H1 (cell line): ENCODE data around the gene CDKN2AIP. TPM values are rescaled to one million over a fixed set of nuclear protein-coding genes. Genes with fewer than 3 reads are reported as not detected.

Experiments used
- CTCF ChIA-PET: fragments of 300-600 bp; sonication (Branson Sonifier 250); formaldehyde crosslinking; loops from one replicate; lab custom pipeline; 2021; ENCODE audit not compliant: partially characterized antibody; lab: Charles Lee
- POLR2A ChIA-PET: fragments of 300-600 bp; sonication (Branson Sonifier 250); formaldehyde crosslinking; loops from one replicate; lab custom pipeline; 2021; ENCODE audit warnings: inconsistent platforms; ENCODE audit not compliant: partially characterized antibody; lab: Charles Lee
- DNase-seq, 2 experiments: peaks; one replicate each; pipeline versions ENCODE4 v3.0.0 to v3.0.0-alpha.2; 2010 to 2022; ENCODE audit warnings: low spot score in 2 of 2, low read depth in 1 of 2, mixed read lengths in 1 of 2
- FAIRE-seq: peaks from 2 replicates; lab custom pipeline; 2011; peaks lifted over from hg19 to GRCh38; lab: Jason Lieb, UNC
- H2AFZ ChIP-seq: 2 replicates; pipeline ENCODE4 v1.8.1; 2012; ENCODE audit warnings: low read length, inconsistent platforms
- H2AK5ac ChIP-seq: 2 replicates; pipeline ENCODE4 v1.6.1; 2013; ENCODE audit warnings: low read depth, low read length
- H2BK120ac ChIP-seq: replicated peaks from 2 replicates; pipeline ENCODE3; 2013; ENCODE audit warnings: low read depth, low read length, inconsistent platforms
- H2BK12ac ChIP-seq: 2 replicates; pipeline ENCODE4 v1.6.1; 2013; ENCODE audit warnings: low read depth, low read length
- H2BK15ac ChIP-seq: 2 replicates; pipeline ENCODE4 v1.6.1; 2013; ENCODE audit warnings: low read length
- H2BK20ac ChIP-seq: 2 replicates; pipeline ENCODE4 v1.6.1; 2013; ENCODE audit warnings: low read length
- H2BK5ac ChIP-seq: 2 replicates; pipeline ENCODE4 v1.6.1; 2013; ENCODE audit warnings: low read depth, low read length
- H3K14ac ChIP-seq: 2 replicates; pipeline ENCODE4 v1.6.1; 2013; ENCODE audit warnings: inconsistent platforms; ENCODE audit not compliant: insufficient read length
- H3K18ac ChIP-seq: 2 replicates; pipeline ENCODE4 v1.6.1; 2013; ENCODE audit warnings: low read length; ENCODE audit errors: extremely low read depth
- H3K23ac ChIP-seq: 2 replicates; pipeline ENCODE4 v1.6.1; 2013; ENCODE audit warnings: inconsistent platforms; ENCODE audit not compliant: insufficient read length
- H3K23me2 ChIP-seq: 2 replicates; pipeline ENCODE4 v1.6.1; 2013; ENCODE audit warnings: low read depth, low read length
- H3K27ac ChIP-seq: 2 replicates; pipeline ENCODE4 v1.6.1; 2011; ENCODE audit warnings: low read depth, low read length, inconsistent platforms
- H3K27me3 ChIP-seq, 4 experiments: replicated peaks in 1 of 4; 1 replicate in 1 of 4; 2 replicates in 3 of 4; pipeline versions ENCODE4 v1.6.1 to v1.8.1; 2011 to 2013; ENCODE audit warnings: low read length in 3 of 4, mild to moderate bottlenecking in 3 of 4, inconsistent platforms in 2 of 4, mixed read lengths in 2 of 4, moderate library complexity in 1 of 4; ENCODE audit not compliant: control insufficient read depth in 3 of 4, insufficient read depth in 3 of 4; ENCODE audit errors: extremely low read depth in 1 of 4
- H3K36me3 ChIP-seq, 4 experiments: 2 replicates each; pipeline versions ENCODE4 v1.6.1 to v1.8.1; 2011 to 2013; ENCODE audit warnings: mild to moderate bottlenecking in 4 of 4, low read length in 3 of 4, moderate library complexity in 2 of 4, control low read depth in 1 of 4, inconsistent platforms in 1 of 4; ENCODE audit not compliant: insufficient read depth in 4 of 4, control insufficient read depth in 2 of 4
- H3K4ac ChIP-seq: replicated peaks from 2 replicates; pipeline ENCODE3; 2013; ENCODE audit warnings: low read length, low read depth, mixed read lengths, inconsistent platforms; ENCODE audit not compliant: insufficient read length
- H3K4me1 ChIP-seq, 4 experiments: replicated peaks in 1 of 4; 1 replicate in 1 of 4; 2 replicates in 3 of 4; pipeline versions ENCODE4 v1.6.1 to v1.8.1; 2011 to 2013; ENCODE audit warnings: low read length in 3 of 4, inconsistent platforms in 2 of 4, mixed read lengths in 1 of 4; ENCODE audit not compliant: insufficient read depth in 4 of 4, control insufficient read depth in 3 of 4
- H3K4me2 ChIP-seq, 2 experiments: 2 replicates each; pipeline versions ENCODE4 v1.6.1 to v1.8.1; 2011 to 2013; ENCODE audit warnings: low read depth in 2 of 2, low read length in 2 of 2, control low read depth in 1 of 2, inconsistent platforms in 1 of 2, mild to moderate bottlenecking in 1 of 2; ENCODE audit not compliant: insufficient read depth in 1 of 2
- H3K4me3 ChIP-seq, 4 experiments: fragments of 200-600, 300-600 bp in 1 of 4; sonication (generic), shearing (Covaris generic), sonication (Bioruptor Twin) in 1 of 4; 2 replicates each; pipeline versions ENCODE4 v1.5.1 to v1.8.1; 2011 to 2016; ENCODE audit warnings: low read length in 4 of 4, low read depth in 3 of 4, control low read depth in 2 of 4, inconsistent platforms in 2 of 4, mild to moderate bottlenecking in 2 of 4, mixed read lengths in 1 of 4, moderate library complexity in 1 of 4; ENCODE audit not compliant: insufficient read depth in 2 of 4; ENCODE audit errors: extremely low read depth in 1 of 4
- H3K56ac ChIP-seq: replicated peaks from 2 replicates; pipeline ENCODE3; 2013; ENCODE audit warnings: low read depth, mild to moderate bottlenecking, mixed read lengths, low read length, inconsistent platforms; ENCODE audit not compliant: insufficient read length
- H3K79me1 ChIP-seq: 2 replicates; pipeline ENCODE4 v1.6.1; 2013; ENCODE audit warnings: low read depth, low read length, control low read depth
- H3K79me2 ChIP-seq, 2 experiments: 2 replicates each; pipeline versions ENCODE4 v1.6.1 to v1.8.1; 2012 to 2013; ENCODE audit warnings: low read length in 2 of 2, mild to moderate bottlenecking in 2 of 2, inconsistent platforms in 1 of 2; ENCODE audit not compliant: insufficient read depth in 2 of 2, control insufficient read depth in 1 of 2
- H3K9ac ChIP-seq, 4 experiments: replicated peaks in 1 of 4; 1 replicate in 1 of 4; 2 replicates in 3 of 4; pipeline versions ENCODE4 v1.6.1 to v1.8.1; 2011 to 2013; ENCODE audit warnings: low read depth in 3 of 4, low read length in 3 of 4, control low read depth in 2 of 4, mild to moderate bottlenecking in 2 of 4, moderate library complexity in 2 of 4, inconsistent platforms in 1 of 4; ENCODE audit errors: extremely low read depth in 1 of 4
- H3K9me3 ChIP-seq, 2 experiments: 2 replicates each; pipeline versions ENCODE4 v1.6.1 to v1.8.1; 2012 to 2013; ENCODE audit warnings: mild to moderate bottlenecking in 2 of 2, moderate library complexity in 2 of 2, control low read depth in 1 of 2, inconsistent platforms in 1 of 2, low read depth in 1 of 2, low read length in 1 of 2, mixed read lengths in 1 of 2; ENCODE audit not compliant: insufficient read depth in 2 of 2
- H4K20me1 ChIP-seq, 2 experiments: replicated peaks in 1 of 2; 2 replicates each; pipeline versions ENCODE3 to v1.8.1; 2011 to 2013; ENCODE audit warnings: inconsistent platforms in 2 of 2, low read length in 2 of 2, mild to moderate bottlenecking in 1 of 2; ENCODE audit not compliant: insufficient read depth in 2 of 2, control insufficient read depth in 1 of 2
- H4K5ac ChIP-seq: 2 replicates; pipeline ENCODE4 v1.6.1; 2013; ENCODE audit warnings: low read length, low read depth, mixed read lengths, inconsistent platforms; ENCODE audit not compliant: insufficient read length
- H4K8ac ChIP-seq: 2 replicates; pipeline ENCODE4 v1.8.0; 2013; ENCODE audit warnings: mild to moderate bottlenecking, moderate library complexity, low read length, inconsistent platforms; ENCODE audit not compliant: insufficient read depth; ENCODE audit errors: extremely low read depth
- H4K91ac ChIP-seq: replicated peaks from 2 replicates; pipeline ENCODE3; 2013; ENCODE audit warnings: low read length, mixed read lengths, inconsistent platforms; ENCODE audit not compliant: insufficient read length
- BRCA1 ChIP-seq: IDR thresholded peaks from 2 replicates; pipeline ENCODE4 v1.6.1; 2012; ENCODE audit warnings: low read depth, low read length, improper control_type of control experiment
- CBX5 ChIP-seq: fragments of 300-800, 300-1000 bp; sonication (generic); IDR thresholded peaks from 2 replicates; pipeline ENCODE4 v1.7.1; 2016; ENCODE audit warnings: antibody characterized with exemption, low read length, low read depth
- EP300 ChIP-seq, 2 experiments: IDR thresholded peaks; 1 replicate in 1 of 2; 2 replicates in 1 of 2; pipeline ENCODE4 v1.6.1; 2011 to 2012; ENCODE audit warnings: low read depth in 2 of 2, low read length in 2 of 2, mild to moderate bottlenecking in 2 of 2, borderline replicate concordance in 1 of 2, inconsistent platforms in 1 of 2, moderate library complexity in 1 of 2
- JUND ChIP-seq: IDR thresholded peaks from 2 replicates; pipeline ENCODE4 v1.6.1; 2011; ENCODE audit warnings: mild to moderate bottlenecking, improper control_type of control experiment, low read length
- KDM1A ChIP-seq: fragments of 200-600, 300-600 bp; sonication (generic); IDR thresholded peaks from 2 replicates; pipeline ENCODE4 v1.7.1; 2016; ENCODE audit warnings: mild to moderate bottlenecking, low read length, borderline replicate concordance
- RAD21 ChIP-seq, 2 experiments: IDR thresholded peaks in 1 of 2; conservative IDR thresholded peaks in 1 of 2; 2 replicates each; pipeline ENCODE4 v1.6.1; 2011; ENCODE audit warnings: low read depth in 2 of 2, low read length in 2 of 2, improper control_type of control experiment in 1 of 2, inconsistent platforms in 1 of 2, mild to moderate bottlenecking in 1 of 2, moderate library complexity in 1 of 2
- WGBS, 2 experiments: shearing (Covaris generic) in 1 of 2; methylation state at CpG; one replicate each; pipeline versions ENCODE4 v1.1.6 to v1.1.7; 2013 to 2015; ENCODE audit warnings: low lambda C conversion rate in 2 of 2, mixed read lengths in 2 of 2, inconsistent platforms in 1 of 2, low coverage in 1 of 2, missing lambda C conversion rate in 1 of 2; ENCODE audit not compliant: insufficient replicate concordance in 2 of 2, insufficient coverage in 1 of 2, insufficient read length in 1 of 2; ENCODE audit errors: extremely low coverage in 1 of 2, missing lambda C conversion rate in 1 of 2; 5-methylcytosine and 5-hydroxymethylcytosine counted together
- polyA plus RNA-seq, 7 experiments: library from polyadenylated mRNA; depleted of rRNA in 3 of 7; stranded (reverse) in 5 of 7; unstranded in 2 of 7; fragments of >200 nt in 5 of 7; fragments of 200-250 nt in 2 of 7; gene quantifications; 1 replicate in 5 of 7; 2 replicates in 1 of 7; 4 replicates in 1 of 7; pipeline versions ENCODE4 v1.2.1 to v1.2.3, GENCODE V29; 2011 to 2013; ENCODE audit warnings: missing spikeins in 2 of 7, mixed read lengths in 2 of 7
- total RNA-seq: library from RNA; stranded (reverse); fragmentation: NEBNext Ultra II Directional; extraction: Animal tissue kit (Norgen Biotek cat#: 25700); gene quantifications from 2 replicates; pipeline ENCODE4 v1.2.1, GENCODE V29; 2021

CDKN2AIP gene
- total and polyA plus RNA-seq, 2 of the 8 experiments (the other 6 are each of a cell fraction or from before 2014, with no cell fraction given): 6.0 to 14.0 TPM

DNA sequence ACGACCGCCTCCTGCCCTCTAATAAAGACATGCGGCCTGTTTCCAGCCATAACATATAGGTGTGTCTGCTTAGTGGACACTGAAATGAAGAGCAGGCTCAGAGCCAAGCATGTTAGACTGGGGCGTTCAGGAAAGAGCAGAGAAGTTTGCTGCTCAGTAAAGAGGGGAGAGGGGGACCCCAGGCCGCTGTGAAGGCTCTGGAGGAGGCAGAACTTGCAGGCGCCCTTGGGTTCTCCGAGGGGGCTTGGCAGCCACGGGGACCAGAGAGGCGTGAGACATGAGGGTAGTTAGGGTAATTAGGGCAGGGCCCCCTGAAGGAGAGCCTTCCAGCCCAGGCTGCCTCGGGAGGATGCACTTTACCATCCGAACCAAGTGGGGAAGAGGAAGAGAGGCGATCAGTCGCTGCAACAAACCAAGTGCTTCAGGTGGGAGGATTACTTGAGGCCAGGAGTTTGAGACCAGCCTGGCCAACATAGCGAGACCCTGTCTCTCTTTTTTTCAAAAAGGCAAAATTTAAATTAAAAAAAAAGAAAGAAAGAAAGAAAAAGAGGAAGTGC is 46.6 kb upstream of the CDKN2AIP start:
- Histone ChIP-seq H3K36me3 (no peaks in the 10 kb centered on the region), H2BK120ac (no peak overlapping the region), H2BK20ac (no peak overlapping the region), H3K9ac (no peak overlapping the region; a peak in 2 of 7 replicates), H3K9me3 (no peaks in the 10 kb centered on the region), H2BK5ac (no peak overlapping the region), H2AK5ac (peak overlapping the region; percentile 46; the same call in 1 of the 2 replicates), H4K91ac (no peak overlapping the region), H3K14ac (no peak overlapping the region), H3K18ac (no peak overlapping the region), H4K8ac (peak overlapping the region; percentile 95; the same call in 1 of the 2 replicates), H3K27me3 (peaks cover 0 to 9% (median 2%) of the 10 kb centered on the region in 4 experiments; a peak in 5 of 7 replicates), H3K56ac (no peak overlapping the region), H3K4me2 (peak overlapping the region; percentile 44 to 67), H3K4me1 (peaks cover 0 to 5% (median under 1%) of the 10 kb centered on the region in 4 experiments; a peak in 3 of 7 replicates), H2BK12ac (no peak overlapping the region), H3K79me2 (no peaks in the 10 kb centered on the region), H2AFZ (no peak overlapping the region), H4K20me1 (no peaks in the 10 kb centered on the region), H3K27ac (no peak overlapping the region), H3K23me2 (peaks cover 7% of the 10 kb centered on the region; the same call in 1 of the 2 replicates), H3K79me1 (no peaks in the 10 kb centered on the region), H3K23ac (no peak overlapping the region), H3K4me3 (peak overlapping the region in 1 of 4 experiments; percentile 58; a peak in 2 of 8 replicates), H2BK15ac (no peak overlapping the region), H4K5ac (no peak overlapping the region), H3K4ac (no peak overlapping the region)
- FAIRE-seq (no peak), DNase-seq (no peak)
- TF ChIP-seq EP300 (IDR thresholded peaks at IDR 0.05; ENCODE audit: borderline replicate concordance in 1 of 2, low read depth in 2 of 2, low read length in 2 of 2) (no peak), KDM1A (no peak), CBX5 (no peak), JUND (no peak), RAD21 (IDR thresholded peaks at IDR 0.05 in 1 of 2, conservative IDR thresholded peaks at IDR 0.05 in 1 of 2; ENCODE audit: low read depth in 2 of 2, low read length in 2 of 2) (no peak), BRCA1 (no peak)
- POLR2A ChIA-PET: interaction anchor here (1.0 to 1.4 kb wide), 3 partner anchors 9 to 104 kb away, joined by 3 to 6 read pairs (median 4); partner anchors contain the start of gene CDKN2AIP
- CTCF ChIA-PET: interaction anchor here (0.6 to 2.4 kb wide), 10 partner anchors 9 to 808 kb away, joined by 3 to 20 read pairs (median 5); no protein-coding TSS in a partner anchor
- WGBS, 2 experiments: 84% methylated on average over 12 of the region's 14 CpGs; no CpG with 5 or more reads in 1 of the 2 experiments
